ENCODE results near the gene KRT81. TPM values are rescaled to one million over a fixed set of nuclear protein-coding genes. Genes with fewer than 3 reads are reported as not detected.

The KRT81 gene
- polyA plus RNA-seq, 3 donors, result not detected

GRCh38 chr12:52280319-52280795 lies 11.0 kb downstream of the KRT81 start:
- no peak for DNase-seq (ENCODE audit: extremely low read depth in 1 of 11, low read depth in 9 of 11, low spot score in 4 of 11)

- DNase-seq (ENCODE audit: extremely low read depth in 1 of 11, low read depth in 9 of 11, low spot score in 4 of 11), result no peak
These were observed 11.7 kb downstream of the KRT81 start for GRCh38 chr12:52279422-52280318.

- DNase-seq (ENCODE audit: extremely low read depth in 1 of 11, low read depth in 9 of 11, low spot score in 4 of 11), result peak in 10 of 11 donors; percentile 45 to 72 (median 62)
These were observed 12.5 kb downstream of the KRT81 start for GRCh38 chr12:52278575-52279421.

GRCh38 chr12:52277486-52278245 lies 13.7 kb downstream of the KRT81 start:
- DNase-seq (ENCODE audit: extremely low read depth in 1 of 11, low read depth in 9 of 11, low spot score in 4 of 11), result no peak

- DNase-seq (ENCODE audit: extremely low read depth in 1 of 11, low read depth in 9 of 11, low spot score in 4 of 11), result no peak
These were observed 15.6 kb downstream of the KRT81 start for GRCh38 chr12:52275686-52276085.

- no peak for DNase-seq (ENCODE audit: extremely low read depth in 1 of 11, low read depth in 9 of 11, low spot score in 4 of 11)
These were observed 16.7 kb downstream of the KRT81 start, which contains the start of gene KRT86 for GRCh38 chr12:52274521-52275120. Gene KRT86 (plus strand): TSS chr12:52274645. CDS start chr12:52301917, 27,272 bp downstream.

- no peak for DNase-seq (ENCODE audit: extremely low read depth in 1 of 11, low read depth in 9 of 11, low spot score in 4 of 11)
These were observed 20.2 kb downstream of the KRT81 start for GRCh38 chr12:52271158-52271557.

- DNase-seq (ENCODE audit: extremely low read depth in 1 of 11, low read depth in 9 of 11, low spot score in 4 of 11), result no peak
These were observed 20.7 kb downstream of the KRT81 start for GRCh38 chr12:52270541-52271070.

- DNase-seq (ENCODE audit: extremely low read depth in 1 of 11, low read depth in 9 of 11, low spot score in 4 of 11), result no peak
These were observed 23.1 kb downstream of the KRT81 start for GRCh38 chr12:52268212-52268611.

GRCh38 chr12:52267699-52268098 lies 23.6 kb downstream of the KRT81 start:
- no peak for DNase-seq (ENCODE audit: extremely low read depth in 1 of 11, low read depth in 9 of 11, low spot score in 4 of 11)

GRCh38 chr12:52267266-52267665 lies 24.1 kb downstream of the KRT81 start:
- no peak for DNase-seq (ENCODE audit: extremely low read depth in 1 of 11, low read depth in 9 of 11, low spot score in 4 of 11)

GRCh38 chr12:52266514-52266913 lies 24.8 kb downstream of the KRT81 start:
- DNase-seq (ENCODE audit: extremely low read depth in 1 of 11, low read depth in 9 of 11, low spot score in 4 of 11), result no peak

GRCh38 chr12:52264435-52264825 lies 26.9 kb downstream of the KRT81 start:
- DNase-seq (ENCODE audit: extremely low read depth in 1 of 11, low read depth in 9 of 11, low spot score in 4 of 11), result peak in 2 of 11 donors; percentile 51 to 55

- no peak for DNase-seq (ENCODE audit: extremely low read depth in 1 of 11, low read depth in 9 of 11, low spot score in 4 of 11)
These were observed 27.4 kb downstream of the KRT81 start for GRCh38 chr12:52263761-52264434.

- DNase-seq (ENCODE audit: extremely low read depth in 1 of 11, low read depth in 9 of 11, low spot score in 4 of 11), result no peak
These were observed 29.0 kb downstream of the KRT81 start for GRCh38 chr12:52262286-52262685.

- no peak for DNase-seq (ENCODE audit: extremely low read depth in 1 of 11, low read depth in 9 of 11, low spot score in 4 of 11)
These were observed 30.2 kb downstream of the KRT81 start for GRCh38 chr12:52261208-52261484.

- DNase-seq (ENCODE audit: extremely low read depth in 1 of 11, low read depth in 9 of 11, low spot score in 4 of 11), result peak in 2 of 11 donors; percentile 31 to 53
These were observed 30.8 kb downstream of the KRT81 start for GRCh38 chr12:52260361-52261207.
